Measurements from ENCODE around the gene IMPG2. TPM values are rescaled to one million over a fixed set of nuclear protein-coding genes. Genes with fewer than 3 reads are reported as not detected.

IMPG2 gene
- total and polyA plus RNA-seq, 4 donors, result 0.01 to 0.37 (median 0.25) TPM; not detected in 1

- no peak for TF ChIP-seq MAX (IDR thresholded peaks at IDR 0.05)
- TF ChIP-seq GABPA (IDR thresholded peaks at IDR 0.05 in 1 of 2, conservative IDR thresholded peaks at IDR 0.05 in 1 of 2), result no peak
- TF ChIP-seq HNF4G (IDR thresholded peaks at IDR 0.05), result no peak
- no peak for TF ChIP-seq JUND (IDR thresholded peaks at IDR 0.05)
Measured at GRCh38 chr3:101284757-101285156, 35.6 kb downstream of the IMPG2 start (continued).

- 87% methylated on average over 3 of the region's 3 CpGs for WGBS
- Histone ChIP-seq H3K9me3 (ENCODE audit: control insufficient read depth in 4 of 4, low read length in 3 of 4) (no peaks in the 10 kb centered on the region), H3K27ac (ENCODE audit: low read depth in 1 of 2, low read length in 2 of 2) (no peak overlapping the region), H3K4me1 (ENCODE audit: control insufficient read depth in 4 of 4, insufficient read depth in 4 of 4, low read length in 3 of 4) (no peaks in the 10 kb centered on the region), H3K4me3 (ENCODE audit: low read depth in 1 of 3, low read length in 3 of 3) (no peak overlapping the region), H3K27me3 (ENCODE audit: control insufficient read depth in 4 of 4, insufficient read depth in 4 of 4, low read length in 3 of 4) (no peaks in the 10 kb centered on the region), H3K9ac (ENCODE audit: low read depth in 1 of 2, low read length in 2 of 2) (no peak overlapping the region), H3K36me3 (ENCODE audit: control insufficient read depth in 4 of 4, insufficient read depth in 3 of 4, low read depth in 1 of 4, low read length in 3 of 4) (no peaks in the 10 kb centered on the region)
- no peak for TF ChIP-seq YY1 (IDR thresholded peaks at IDR 0.05)
- no peak for TF ChIP-seq MAX (IDR thresholded peaks at IDR 0.05)
- no peak for TF ChIP-seq REST (IDR thresholded peaks at IDR 0.05)
- TF ChIP-seq ZBTB33 (IDR thresholded peaks at IDR 0.05), result no peak
- TF ChIP-seq CTCF (IDR thresholded peaks at IDR 0.05; ENCODE audit: low read depth, low read length, missing input control), result no peak
- no peak for TF ChIP-seq NR2F2 (IDR thresholded peaks at IDR 0.05)
- no peak for TF ChIP-seq ATF3 (IDR thresholded peaks at IDR 0.05)
- TF ChIP-seq TAF1 (conservative IDR thresholded peaks at IDR 0.05), result no peak
- TF ChIP-seq JUND (IDR thresholded peaks at IDR 0.05), result no peak
- no peak for TF ChIP-seq RXRA (IDR thresholded peaks at IDR 0.05)
- no peak for DNase-seq (ENCODE audit: low spot score)
Measured at GRCh38 chr3:101281521-101282030, 38.8 kb downstream of the IMPG2 start.

All from liver (tissue), 9 donors.